Large intestine (tissue), 12 donors: ENCODE data around the gene ART1. TPM values are rescaled to one million over a fixed set of nuclear protein-coding genes. Genes with fewer than 3 reads are reported as not detected.
"Not testable (repeated sequence)": the region's sequence is repeated elsewhere in the genome, so short reads cannot be mapped to it uniquely, and the experiment has no call there.

Source experiments
- DNase-seq, 2 donors: peaks; one replicate each; pipeline versions ENCODE4 v3.0.0 to v3.0.0-alpha.2; 2013
- H3K27ac ChIP-seq: one replicate; pipeline ENCODE4 v1.5.1; 2013; ENCODE audit warnings: low read length
- H3K27me3 ChIP-seq: 2 replicates; pipeline ENCODE4 v1.6.1; 2013; ENCODE audit warnings: low read length; ENCODE audit not compliant: control insufficient read depth, insufficient read depth
- H3K36me3 ChIP-seq: 2 replicates; pipeline ENCODE4 v1.6.1; 2013; ENCODE audit warnings: low read length; ENCODE audit not compliant: control insufficient read depth, insufficient read depth
- H3K4me1 ChIP-seq: one replicate; pipeline ENCODE4 v1.6.1; 2013; ENCODE audit warnings: low read length; ENCODE audit not compliant: control insufficient read depth, insufficient read depth
- H3K4me3 ChIP-seq: one replicate; pipeline ENCODE4 v1.5.1; 2013; ENCODE audit warnings: low read length
- H3K9me3 ChIP-seq: one replicate; pipeline ENCODE4 v1.6.1; 2013; ENCODE audit warnings: mild to moderate bottlenecking, low read depth, low read length, moderate library complexity; ENCODE audit not compliant: control insufficient read depth
- WGBS: methylation state at CpG from one replicate; pipeline ENCODE4 v1.1.5; 2013; ENCODE audit warnings: low lambda C conversion rate; ENCODE audit not compliant: insufficient coverage; 5-methylcytosine and 5-hydroxymethylcytosine counted together
- long read RNA-seq, 11 donors: transcript quantifications; one replicate each; lab custom pipeline, GENCODE V29; 2026
- polyA plus RNA-seq: library from polyadenylated mRNA; unstranded; fragments of 120-200 nt; gene quantifications from one replicate; pipeline ENCODE4 v1.2.1, GENCODE V29; 2013

The ART1 gene, protein sequence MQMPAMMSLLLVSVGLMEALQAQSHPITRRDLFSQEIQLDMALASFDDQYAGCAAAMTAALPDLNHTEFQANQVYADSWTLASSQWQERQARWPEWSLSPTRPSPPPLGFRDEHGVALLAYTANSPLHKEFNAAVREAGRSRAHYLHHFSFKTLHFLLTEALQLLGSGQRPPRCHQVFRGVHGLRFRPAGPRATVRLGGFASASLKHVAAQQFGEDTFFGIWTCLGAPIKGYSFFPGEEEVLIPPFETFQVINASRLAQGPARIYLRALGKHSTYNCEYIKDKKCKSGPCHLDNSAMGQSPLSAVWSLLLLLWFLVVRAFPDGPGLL
- polyA plus RNA-seq, result not detected
- long read RNA-seq, donor 1, result 0 reads
- long read RNA-seq, donor 2, result 0 reads
- long read RNA-seq, donor 3, result 0 reads
- long read RNA-seq, donor 4, result 0 reads
- long read RNA-seq, donor 5, result 0 reads
- long read RNA-seq, donor 6, result 0 reads
- long read RNA-seq, donor 7, result 0 reads
- long read RNA-seq, donor 8, result 0 reads
- long read RNA-seq, donor 9, result 0 reads
- long read RNA-seq, donor 10, result 0 reads
- long read RNA-seq, donor 11, result 0 reads

DNA sequence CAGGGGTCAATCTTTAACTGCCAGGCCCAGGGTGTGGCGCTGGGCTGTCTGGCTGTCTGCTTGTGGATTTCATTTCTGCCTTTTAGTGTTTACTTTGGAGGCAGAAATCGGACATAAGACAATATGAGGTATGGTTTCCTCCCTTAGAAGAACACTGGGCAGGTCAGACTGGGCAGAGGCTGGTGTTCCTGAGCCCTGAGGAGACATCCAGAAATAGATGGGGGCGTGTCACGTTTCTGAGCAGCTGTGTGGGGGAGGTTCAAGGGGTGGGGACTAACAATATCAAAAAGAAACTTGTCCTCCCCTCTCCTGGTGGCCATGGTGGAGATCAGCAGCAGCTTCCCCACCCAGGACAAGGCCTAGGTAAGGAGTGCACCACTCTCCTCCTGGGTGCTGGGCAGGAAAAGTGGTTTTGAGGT lies at the start of gene ART1:
ART1 (plus strand) TSS at position 312 of the 419 bp plus-strand sequence. CDS start 14,086 bp downstream, outside the sequence.
- DNase-seq, result no peak
- Histone ChIP-seq H3K4me1 (peaks cover 12% of the 10 kb centered on the region), H3K36me3 (no peaks in the 10 kb centered on the region), H3K4me3 (no peak within 1 kb of the TSS), H3K27me3 (peaks cover 22% of the 10 kb centered on the region), H3K9me3 (peaks cover 3% of the 10 kb centered on the region), H3K27ac (no peak within 1 kb of the TSS)
- WGBS, result no CpG with 5 or more reads among the region's 4 CpGs

DNA sequence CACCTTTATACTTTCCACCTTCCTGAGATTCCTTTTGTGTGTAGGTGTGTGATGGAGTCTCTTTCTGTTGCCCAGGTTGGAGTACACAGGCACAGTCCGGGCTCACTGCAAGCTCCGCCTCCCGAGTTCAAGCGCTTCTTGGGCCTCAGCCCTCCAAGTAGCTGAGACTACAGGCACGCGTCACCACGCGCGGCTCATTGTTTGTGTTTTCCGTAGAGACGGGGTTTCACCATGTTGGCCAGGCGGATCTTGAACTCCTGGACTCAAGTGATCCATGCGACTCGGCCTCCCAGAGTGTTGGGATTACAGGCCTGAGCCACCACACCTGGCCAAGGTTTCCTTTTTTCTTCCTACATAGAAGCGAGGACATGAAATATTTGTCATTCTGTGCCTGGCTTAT lies 47.2 kb upstream of the ART1 start:
- H3K9me3 ChIP-seq, H3K27me3 ChIP-seq, H3K4me1 ChIP-seq, H3K4me3 ChIP-seq, H3K27ac ChIP-seq, H3K36me3 ChIP-seq, DNase-seq: not testable (repeated sequence)
- WGBS, result no CpG with 5 or more reads among the region's 15 CpGs

DNA sequence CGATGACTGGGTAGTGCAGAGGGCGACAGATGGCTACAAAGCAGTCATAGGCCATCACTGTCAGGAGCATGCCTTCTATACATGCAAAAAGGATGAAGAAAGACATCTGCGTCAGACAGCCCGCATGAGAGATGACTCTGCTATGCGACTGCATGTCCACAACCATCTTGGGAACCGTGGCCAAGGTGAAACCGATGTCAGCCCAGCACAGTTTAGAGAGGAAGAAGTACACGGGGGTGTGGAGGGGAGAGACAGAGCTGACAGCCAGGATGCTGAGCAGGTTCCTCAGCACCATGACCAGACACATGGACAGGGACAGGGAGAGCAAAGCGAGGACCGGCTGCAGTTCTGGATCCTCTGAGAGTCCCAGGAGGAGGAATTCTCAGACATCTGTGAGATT lies 44.7 kb upstream of the ART1 start:
- not testable (repeated sequence) for DNase-seq, H3K36me3 ChIP-seq
- WGBS, result no CpG with 5 or more reads among the region's 10 CpGs

DNA sequence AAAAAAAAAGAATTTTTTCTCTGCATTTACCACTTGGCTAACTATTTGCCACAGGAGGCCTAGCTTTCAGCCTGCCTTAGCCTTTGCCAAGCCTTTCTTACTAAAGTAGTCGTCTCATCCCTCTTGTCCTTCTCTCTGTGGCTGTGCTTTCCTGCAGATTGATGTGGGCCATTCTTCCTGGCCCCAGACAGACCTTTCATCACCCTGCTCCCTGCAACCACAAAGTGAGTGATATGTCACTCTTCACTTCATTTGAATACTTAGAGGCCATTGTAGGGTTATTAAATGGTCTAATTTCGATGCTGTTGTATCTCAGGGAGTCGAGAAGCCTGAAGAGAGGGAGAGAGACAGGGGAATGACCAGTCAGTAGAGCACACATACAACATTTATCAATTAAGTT lies 40.8 kb upstream of the ART1 start:
- H3K27ac ChIP-seq, result peak overlapping the region; percentile 30
- H3K4me3 ChIP-seq, result no peak overlapping the region
- no peaks in the 10 kb centered on the region for H3K27me3 ChIP-seq
- WGBS, result no CpG with 5 or more reads among the region's 3 CpGs
- H3K4me1 ChIP-seq, result peaks cover 12% of the 10 kb centered on the region
- no peaks in the 10 kb centered on the region for H3K36me3 ChIP-seq
- DNase-seq, result no peak
- H3K9me3 ChIP-seq, result no peaks in the 10 kb centered on the region

More for the DNA sequence above, 44.7 kb upstream of the ART1 start:
- not testable (repeated sequence) for H3K4me1 ChIP-seq, H3K27ac ChIP-seq, H3K27me3 ChIP-seq, H3K9me3 ChIP-seq, H3K4me3 ChIP-seq

DNA sequence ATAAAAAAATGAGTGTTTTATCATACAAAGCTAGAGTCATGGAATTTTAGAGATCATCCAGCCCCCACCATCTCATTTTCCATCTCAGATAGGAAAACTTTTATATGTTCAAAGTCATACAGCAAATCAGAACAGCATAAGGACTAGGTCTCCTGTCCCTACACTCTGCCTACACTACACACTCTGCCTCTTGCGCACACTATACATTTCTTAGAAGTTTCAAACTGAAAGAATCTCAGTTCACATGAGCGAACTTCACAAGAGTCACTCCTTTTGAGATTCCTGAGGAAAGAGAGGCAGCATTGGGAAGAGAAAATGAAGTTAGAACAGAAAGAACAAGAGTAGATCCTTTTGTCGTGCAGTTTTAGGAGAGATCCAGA lies 39.7 kb upstream of the ART1 start:
- Histone ChIP-seq H3K9me3 (no peaks in the 10 kb centered on the region), H3K27ac (peak overlapping the region; percentile 64)
- WGBS, result 100% methylated on average over 1 of the region's 3 CpGs

DNA sequence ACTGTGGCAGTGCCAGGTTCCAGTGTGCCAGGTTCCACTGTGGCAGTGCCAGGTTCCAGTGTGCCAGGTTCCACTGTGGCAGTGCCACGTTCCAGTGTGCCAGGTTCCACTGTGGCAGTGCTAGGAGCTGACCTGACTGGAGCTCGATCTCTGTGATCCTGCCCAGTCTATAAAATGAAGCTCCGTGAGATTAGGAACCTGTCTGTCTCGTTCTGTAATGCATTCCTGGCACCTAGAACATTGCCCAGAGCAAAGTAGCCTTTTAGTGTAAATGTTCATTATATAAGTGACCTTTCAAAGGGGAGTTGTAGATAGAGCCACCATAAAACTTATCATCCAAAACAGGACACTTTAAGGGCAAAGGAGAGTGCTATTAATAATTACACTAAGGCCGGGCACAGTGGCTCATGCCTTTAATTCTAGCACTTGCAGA lies 39.1 kb upstream of the ART1 start:
- Histone ChIP-seq H3K27ac (peak overlapping the region; percentile 64), H3K4me1 (peaks cover 12% of the 10 kb centered on the region), H3K4me3 (no peak overlapping the region), H3K27me3 (no peaks in the 10 kb centered on the region), H3K9me3 (no peaks in the 10 kb centered on the region), H3K36me3 (no peaks in the 10 kb centered on the region)
- peak; percentile 67 to 82 for DNase-seq
- no CpG with 5 or more reads among the region's 5 CpGs for WGBS

More for the DNA sequence above, 39.7 kb upstream of the ART1 start:
- Histone ChIP-seq H3K27me3 (no peaks in the 10 kb centered on the region), H3K4me3 (no peak overlapping the region), H3K4me1 (peaks cover 12% of the 10 kb centered on the region), H3K36me3 (no peaks in the 10 kb centered on the region)
- DNase-seq, result peak in 1 of 2 donors; percentile 19

DNA sequence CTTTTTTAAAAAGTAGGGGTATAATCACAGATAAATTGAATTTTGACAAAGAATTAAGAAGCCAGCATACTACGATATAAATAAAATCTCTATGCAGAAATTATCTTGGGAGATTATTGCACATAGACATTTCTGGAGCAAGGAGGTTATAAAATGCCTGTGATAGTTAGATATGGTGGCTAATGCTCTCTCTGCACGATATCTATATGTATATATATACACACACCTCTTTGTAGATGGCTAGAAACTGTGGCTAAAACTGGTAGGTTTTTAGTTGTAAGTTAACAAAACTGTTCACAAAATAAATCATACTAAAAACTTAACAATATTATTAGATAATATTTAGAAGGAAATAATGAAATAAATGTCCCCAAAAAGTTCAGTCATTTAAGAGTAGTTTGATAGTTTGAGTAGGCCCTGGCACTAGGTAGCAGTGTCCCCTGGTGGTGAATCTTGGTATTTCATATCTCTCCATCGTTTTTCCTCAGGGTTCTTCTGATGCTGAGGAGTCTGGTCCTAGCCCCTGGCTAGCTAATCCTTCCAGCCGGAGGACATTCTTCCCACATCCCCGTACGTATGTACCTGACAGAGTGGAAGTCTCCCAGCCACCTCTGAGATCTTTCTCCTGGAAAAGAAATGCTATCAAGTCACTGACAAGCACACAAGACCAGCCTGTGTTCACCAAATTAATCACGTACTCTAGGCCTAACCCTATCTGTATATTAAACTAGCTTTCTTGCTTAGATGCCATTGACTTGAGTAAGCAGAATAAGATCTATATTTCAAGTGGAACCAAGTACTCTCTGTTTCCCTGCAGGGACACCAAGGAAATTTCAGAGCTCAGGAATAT lies 35.3 kb upstream of the ART1 start:
- no peaks in the 10 kb centered on the region for H3K36me3 ChIP-seq
- no peak overlapping the region for H3K27ac ChIP-seq
- WGBS, result 67% methylated on average over 3 of the region's 7 CpGs
- H3K27me3 ChIP-seq, result no peaks in the 10 kb centered on the region
- peak; percentile 19 to 26 for DNase-seq
- peaks cover 9% of the 10 kb centered on the region for H3K4me1 ChIP-seq
- H3K9me3 ChIP-seq, result no peaks in the 10 kb centered on the region
- no peak overlapping the region for H3K4me3 ChIP-seq

DNA sequence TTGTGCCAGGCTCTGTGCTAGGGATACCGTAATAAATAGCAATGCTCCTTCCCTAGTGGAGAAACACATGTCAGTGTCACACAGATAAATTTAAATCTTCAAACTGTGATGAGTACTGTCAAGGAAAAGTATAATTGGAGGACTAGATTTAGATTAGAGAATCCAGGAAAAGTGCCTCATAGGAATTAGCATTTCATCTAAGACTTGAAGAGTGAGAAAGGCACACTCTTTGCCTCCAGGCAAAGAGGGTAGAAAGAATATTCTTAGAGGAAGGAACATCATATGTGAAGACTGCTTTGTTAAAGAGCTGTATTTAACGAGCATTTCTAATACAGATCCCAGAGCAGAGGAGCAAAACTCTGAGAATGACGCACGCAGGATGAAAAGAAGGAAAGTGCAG lies 34.1 kb upstream of the ART1 start:
- no peaks in the 10 kb centered on the region for H3K36me3 ChIP-seq
- H3K27ac ChIP-seq, result no peak overlapping the region
- DNase-seq, result no peak
- H3K27me3 ChIP-seq, result no peaks in the 10 kb centered on the region
- no peaks in the 10 kb centered on the region for H3K9me3 ChIP-seq
- WGBS, result 80% methylated on average over 1 of the region's 4 CpGs
- no peak overlapping the region for H3K4me3 ChIP-seq
- no peaks in the 10 kb centered on the region for H3K4me1 ChIP-seq

DNA sequence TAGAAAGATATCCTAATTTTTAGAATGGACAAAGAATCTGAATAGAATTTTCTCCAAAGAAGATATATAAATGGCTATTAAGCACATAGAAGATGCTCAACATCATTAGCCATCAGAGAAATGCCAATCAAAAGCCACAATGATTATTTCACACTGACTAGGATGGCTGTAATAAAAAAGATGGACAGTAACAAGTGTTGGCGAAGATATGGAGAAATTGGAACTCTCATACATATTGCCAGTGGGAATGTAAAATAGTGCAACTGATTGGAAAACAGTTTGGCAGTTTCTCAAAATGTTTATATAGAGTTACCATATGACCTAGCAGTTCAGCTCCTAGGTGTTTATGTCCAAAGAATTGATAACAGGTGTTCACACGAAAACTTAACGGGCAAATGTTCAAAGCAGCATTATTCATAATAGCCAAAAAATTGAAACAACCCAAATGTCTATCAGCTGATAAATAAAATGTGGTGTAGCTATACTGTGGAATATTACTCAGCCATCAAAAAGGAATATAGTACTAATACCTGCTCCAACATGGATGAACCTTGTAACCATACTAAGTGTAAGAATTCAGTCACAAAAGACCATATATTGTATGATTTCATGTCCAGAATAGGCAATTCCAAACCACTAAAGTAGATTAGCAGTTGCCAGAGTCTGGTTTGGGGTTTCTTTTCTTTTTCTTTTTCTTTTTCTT lies 32.8 kb upstream of the ART1 start:
- DNase-seq, result no peak
- Histone ChIP-seq H3K27me3 (no peaks in the 10 kb centered on the region), H3K36me3 (no peaks in the 10 kb centered on the region), H3K9me3 (no peaks in the 10 kb centered on the region), H3K27ac (no peak overlapping the region), H3K4me3 (no peak overlapping the region), H3K4me1 (no peaks in the 10 kb centered on the region)
- 100% methylated on average over 1 of the region's 3 CpGs for WGBS
